ENCODE data around the gene ZNF417.
"Not testable (repeated sequence)": the region's sequence is repeated elsewhere in the genome, so short reads cannot be mapped to it uniquely, and the experiment has no call there.

The ZNF417 gene

DNA sequence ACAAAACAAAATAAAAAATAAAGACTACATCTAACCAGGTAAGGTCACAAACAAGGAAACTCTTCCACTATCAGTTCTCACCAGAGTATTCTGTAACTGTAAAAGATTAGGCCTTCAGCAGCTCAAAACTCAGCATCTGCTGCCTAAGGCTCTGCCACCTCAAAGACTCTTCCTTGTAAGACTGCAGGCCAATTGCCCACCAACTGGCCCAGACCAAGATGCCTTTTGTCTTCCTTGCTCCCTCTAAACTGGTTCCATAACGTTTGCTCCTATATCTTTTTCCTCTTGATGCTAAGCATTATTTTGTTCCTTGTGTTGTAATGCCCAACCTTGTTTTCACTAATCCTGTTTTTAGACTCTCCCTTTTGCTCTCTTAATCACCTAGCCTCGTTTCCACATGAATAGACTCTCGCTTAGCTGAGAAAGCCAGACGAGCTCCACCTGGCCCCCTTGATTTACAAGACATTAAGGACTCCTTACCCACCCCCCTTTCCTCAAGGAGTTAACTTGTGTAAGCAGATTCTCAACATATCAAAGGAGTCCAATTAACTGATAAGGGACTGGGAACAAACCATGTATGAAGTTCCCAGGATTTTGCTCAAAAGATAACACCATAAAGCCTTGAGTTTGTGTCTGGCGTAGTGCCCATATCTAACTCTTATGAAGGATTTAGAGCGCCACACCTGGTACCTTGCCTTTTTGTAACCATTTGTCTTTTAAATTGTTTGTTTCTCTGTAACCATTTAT, 29.0 kb downstream of the ZNF417 start:
- DNase-seq, result no peak

DNA sequence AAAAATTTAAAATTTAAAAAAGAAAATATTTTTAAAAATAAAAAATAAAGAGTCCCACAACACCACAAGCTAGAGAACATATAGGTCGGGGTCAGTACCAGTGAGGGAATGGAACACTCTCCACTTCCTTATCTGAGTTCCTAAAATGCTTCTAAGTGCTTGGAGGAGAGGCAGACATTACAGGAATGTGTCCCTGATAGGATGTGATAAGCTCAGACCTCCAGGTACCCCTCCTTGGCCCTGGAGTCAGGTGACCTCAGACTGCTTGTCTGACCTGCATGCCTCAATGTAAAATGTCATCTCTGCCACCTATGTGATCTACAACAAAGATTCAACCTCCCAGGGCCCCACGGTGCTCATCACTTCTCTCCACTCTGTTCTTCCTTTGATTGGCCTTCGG, 30.3 kb downstream of the ZNF417 start:
- no peak for DNase-seq

DNA sequence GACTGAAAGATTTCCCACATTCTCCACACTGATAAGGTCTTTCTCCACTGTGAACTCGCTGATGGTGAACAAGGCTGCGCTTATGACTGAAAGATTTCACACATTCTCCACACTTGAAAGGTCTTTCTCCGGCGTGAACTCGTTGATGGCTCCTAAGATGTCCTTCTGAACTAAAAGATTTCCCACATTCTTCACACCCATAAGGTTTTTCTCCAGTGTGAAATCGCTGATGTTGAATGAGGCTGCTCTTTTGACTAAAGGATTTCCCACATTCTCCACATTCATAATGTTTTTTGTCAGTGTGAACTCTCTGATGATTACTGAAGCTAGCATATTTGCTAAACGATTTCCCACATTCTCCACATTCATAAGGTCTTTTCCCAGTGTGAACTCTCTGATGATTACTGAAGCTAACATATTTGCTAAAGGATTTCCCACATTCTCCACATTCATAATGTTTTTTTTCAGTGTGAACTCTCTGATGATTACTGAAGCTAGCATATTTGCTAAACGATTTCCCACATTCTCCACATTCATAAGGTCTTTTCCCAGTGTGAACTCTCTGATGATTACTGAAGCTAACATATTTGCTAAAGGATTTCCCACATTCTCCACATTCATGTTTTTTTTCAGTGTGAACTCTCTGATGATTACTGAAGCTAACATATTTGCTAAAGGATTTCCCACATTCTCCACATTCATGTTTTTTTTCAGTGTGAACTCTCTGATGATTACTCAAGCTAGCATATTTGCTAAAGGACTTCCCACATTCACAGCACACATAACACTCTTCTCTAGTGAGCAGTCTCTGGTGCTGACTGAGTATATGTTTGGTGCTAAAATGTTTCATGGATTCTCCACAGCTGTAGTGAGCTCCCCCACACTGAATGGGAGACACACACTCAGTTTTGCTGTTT, 42.3 kb downstream of the ZNF417 start:
- DNase-seq, result not testable (repeated sequence)

DNA sequence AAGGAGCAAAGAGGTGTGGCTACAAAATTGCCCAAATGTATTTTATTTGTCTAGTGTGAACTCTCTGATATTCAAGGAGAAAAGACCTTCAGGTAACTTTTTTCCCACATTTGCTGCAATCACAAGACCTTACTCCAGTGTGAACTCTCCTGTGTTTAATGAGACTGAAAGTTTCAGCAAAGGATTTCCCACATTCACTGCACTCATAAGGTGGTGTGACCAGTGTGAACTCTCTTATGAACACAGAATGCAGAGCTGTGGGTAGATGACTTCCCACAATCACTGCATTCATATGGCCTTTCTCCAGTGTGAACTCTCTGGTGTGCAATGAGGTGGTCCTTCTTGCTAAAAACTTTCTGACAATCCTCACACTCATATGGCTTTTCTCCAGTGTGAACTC, 43.9 kb downstream of the ZNF417 start:
- DNase-seq, result no peak

DNA sequence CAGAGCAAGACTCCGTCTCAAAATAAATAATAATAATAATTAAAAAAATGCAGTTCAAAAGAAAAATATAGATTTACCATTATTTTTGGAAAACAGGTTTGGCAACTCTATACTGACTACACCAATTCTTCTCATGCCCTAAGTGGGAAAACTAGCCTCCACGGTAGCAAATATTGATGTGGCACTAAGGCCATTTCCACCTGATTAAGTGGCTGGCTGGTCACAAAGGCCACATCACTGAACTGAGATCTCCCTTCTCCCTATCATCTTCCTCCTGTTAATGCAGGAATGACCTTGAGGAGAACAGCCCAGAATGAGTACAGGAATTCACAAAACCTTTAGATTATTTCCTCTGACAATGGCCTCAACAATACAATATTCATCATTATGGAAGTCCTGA, 46.2 kb downstream of the ZNF417 start:
- no peak for DNase-seq

DNA sequence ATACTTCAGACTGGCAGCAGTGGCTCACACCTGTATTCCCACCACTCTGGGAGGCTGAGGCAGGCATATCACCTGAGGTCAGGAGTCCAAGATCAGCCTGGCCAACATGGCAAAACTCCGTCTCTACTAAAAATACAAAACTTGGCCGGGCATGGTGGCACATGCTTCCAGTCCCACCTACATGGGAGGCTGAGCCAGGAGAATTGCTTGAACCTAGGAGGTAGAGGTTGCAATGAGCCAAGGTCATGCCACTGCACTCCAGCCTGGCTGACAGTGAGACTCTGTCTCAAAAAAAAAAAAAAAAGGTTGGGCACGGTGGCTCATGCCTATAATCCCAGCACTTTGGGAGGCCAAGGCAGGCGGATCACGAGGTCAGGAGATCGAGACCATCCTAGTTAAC, 46.7 kb downstream of the ZNF417 start:
- DNase-seq, result not testable (repeated sequence)

DNA sequence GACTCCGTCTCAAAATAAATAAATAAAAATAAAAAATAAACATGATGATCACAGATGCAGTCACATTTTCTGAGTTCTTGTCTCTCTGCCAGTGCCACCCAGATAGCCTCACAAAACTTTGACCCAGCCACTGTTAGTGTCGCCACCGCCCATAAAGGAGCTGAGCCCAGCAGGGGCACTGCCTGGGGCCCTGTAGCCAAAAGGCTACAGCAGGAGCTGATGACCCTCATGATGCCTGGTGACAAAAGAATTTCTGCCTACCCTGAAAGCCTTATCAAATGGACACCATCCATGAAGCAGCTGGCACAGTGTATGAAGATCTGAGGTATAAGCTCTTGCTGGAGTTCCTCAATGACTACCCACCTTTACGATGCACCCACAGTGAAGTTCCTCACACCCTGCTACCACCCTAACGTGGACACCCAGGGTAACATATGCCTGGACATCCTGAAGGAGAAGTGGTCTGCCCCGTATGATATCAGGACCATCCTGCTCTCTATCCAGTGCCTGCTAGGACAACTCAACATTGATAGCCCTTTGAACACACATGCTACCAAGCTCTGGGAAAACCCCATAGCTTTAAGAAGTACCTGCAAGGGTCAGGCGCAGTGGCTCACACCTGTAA, 48.4 kb downstream of the ZNF417 start:
- no peak for DNase-seq
